OCI-LY1 (cell line): ENCODE measurements around the gene IGF2BP3.

Source experiments
- CTCF ChIP-seq: fragments of 200-600 bp; sonication (generic), shearing (Covaris generic); IDR thresholded peaks from 2 replicates; pipeline ENCODE4 v1.5.1; 2017; ENCODE audit warnings: mild to moderate bottlenecking, antibody characterized with exemption, low read length, moderate library complexity, mixed read lengths
- EZH2 ChIP-seq: fragments of 200-600 bp; sonication (generic), shearing (Covaris generic); IDR thresholded peaks from 2 replicates; pipeline ENCODE4 v1.8.0; 2017; ENCODE audit warnings: borderline replicate concordance, mixed run types, mild to moderate bottlenecking, antibody characterized with exemption, low read length, moderate library complexity, mixed read lengths

GRCh38 chr7:23272275-23272674 lies 198.0 kb downstream of the IGF2BP3 start:
- TF ChIP-seq CTCF = no peak
- no peak for TF ChIP-seq EZH2
